ENCODE measurements around the gene SVEP1.
"Not testable (repeated sequence)": the region's sequence is repeated elsewhere in the genome, so short reads cannot be mapped to it uniquely, and the experiment has no call there.

SVEP1 gene

DNA sequence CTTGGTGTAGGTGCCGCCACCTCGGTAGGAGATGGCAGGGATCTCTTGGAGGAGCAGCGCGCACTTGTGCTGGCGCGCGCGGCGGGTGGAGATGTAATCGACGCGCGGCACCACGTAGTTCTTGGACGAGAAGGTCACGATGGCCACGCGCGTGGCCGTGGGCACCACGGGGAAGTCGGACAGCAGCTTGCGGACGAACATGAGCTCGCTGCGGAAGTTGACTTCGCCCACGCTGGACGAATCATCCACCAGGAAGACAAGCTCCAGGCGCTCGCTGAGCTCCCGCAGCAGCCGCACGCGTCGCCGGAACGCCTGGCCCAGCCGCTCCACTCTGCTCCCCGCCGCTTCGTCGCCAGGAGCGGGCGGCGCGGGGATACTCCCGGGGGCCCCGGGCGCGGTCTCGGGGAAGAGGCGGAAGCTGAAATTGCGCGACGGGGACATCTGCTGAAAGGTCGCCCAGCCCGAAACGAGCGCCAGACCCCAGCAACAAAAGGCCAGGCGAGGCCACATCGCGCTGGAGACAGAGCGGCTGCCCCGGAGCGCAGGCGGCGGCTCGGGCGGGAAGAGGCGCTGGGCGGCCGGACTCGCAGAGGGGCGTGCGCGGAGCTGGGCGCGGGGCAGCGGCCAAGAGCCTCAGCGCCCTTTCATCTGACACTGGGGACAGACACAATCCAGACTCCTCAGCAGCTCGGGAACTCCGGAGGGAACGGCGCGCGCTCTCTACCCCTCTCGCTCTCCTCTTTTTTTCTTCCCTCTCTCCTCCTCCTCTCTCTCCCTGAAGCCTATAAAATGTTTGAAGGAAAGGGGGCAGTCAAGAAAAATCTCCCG is at the start of gene SVEP1:
Gene SVEP1 (minus strand): TSS at position 708 of the 828 bp plus-strand sequence. CDS start 198 bp downstream, at position 510.
- DNase-seq, result peak; percentile 24

DNA sequence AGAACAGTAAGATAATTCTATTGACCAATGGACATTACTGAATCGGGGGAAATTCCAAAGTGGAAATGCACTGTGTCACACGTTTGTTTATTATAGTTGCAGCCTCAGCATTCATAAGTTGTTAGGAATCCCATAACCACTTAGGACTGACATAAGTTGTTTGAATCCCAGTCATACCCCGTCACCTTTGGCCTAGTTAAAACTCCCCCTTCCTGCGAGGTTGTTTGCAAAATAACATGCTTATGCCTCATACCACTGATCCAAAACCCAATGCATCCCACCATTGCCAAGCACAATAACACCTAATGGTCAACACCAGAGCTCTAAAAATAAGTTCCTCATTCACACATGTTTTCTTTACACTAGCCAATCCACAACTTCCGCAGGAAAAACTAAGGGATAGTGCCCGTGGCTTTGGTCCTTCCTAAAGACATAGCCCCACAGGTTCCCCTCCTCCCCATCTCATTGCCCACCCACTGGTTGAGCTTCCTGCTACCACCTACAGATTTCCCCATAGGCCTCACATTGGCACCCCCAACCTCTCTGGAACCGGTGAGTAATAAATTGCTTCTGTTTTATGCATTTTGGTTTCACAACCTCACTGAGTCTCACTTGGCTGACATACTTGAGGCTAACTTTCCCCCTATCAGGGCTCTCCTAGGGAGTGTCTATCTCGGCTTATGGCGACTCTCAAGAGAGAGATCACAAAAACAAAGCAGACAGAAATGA is 46.7 kb upstream of the SVEP1 start:
- no peak for DNase-seq

- peak; percentile 52 for DNase-seq
Measured at GRCh38 chr9:110623462-110624025, 44.0 kb upstream of the SVEP1 start.

DNA sequence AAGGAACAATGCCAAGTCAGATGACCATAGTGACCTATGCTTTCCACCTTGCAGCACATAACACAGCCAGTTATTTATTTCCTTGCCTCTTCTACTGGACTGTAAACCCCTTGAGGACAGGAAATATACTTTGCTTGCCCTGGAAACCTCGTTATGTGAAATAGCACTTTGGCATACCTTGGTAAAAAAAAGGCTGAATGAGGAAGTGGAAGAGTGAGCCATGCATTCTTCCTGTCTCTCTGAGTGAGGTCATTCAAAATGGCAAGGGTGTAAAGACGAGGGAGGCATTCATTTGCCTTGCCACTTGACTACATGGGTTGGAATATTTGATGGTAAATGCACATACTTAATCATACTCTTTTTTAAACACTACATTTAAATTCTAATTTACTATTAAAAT is 42.8 kb upstream of the SVEP1 start:
- DNase-seq, result no peak

DNA sequence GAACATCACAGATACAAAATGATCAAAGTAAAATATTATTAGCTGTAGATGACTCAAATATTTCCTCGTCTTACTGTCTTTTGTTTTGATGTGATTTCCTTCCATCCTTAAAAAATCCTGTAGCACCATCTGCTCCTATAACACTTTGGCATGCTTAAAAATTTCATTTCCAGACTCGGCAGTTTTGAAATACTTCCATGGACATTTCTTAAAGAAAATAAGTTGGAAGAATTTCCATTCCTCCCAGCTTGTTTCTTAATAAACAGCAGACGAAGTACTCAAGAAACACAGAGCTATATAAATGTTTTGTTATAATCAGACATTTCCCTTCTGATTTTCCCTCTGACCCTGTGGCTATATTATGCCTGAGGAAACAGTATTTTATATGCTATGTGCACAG is 41.2 kb upstream of the SVEP1 start:
- DNase-seq, result no peak

DNA sequence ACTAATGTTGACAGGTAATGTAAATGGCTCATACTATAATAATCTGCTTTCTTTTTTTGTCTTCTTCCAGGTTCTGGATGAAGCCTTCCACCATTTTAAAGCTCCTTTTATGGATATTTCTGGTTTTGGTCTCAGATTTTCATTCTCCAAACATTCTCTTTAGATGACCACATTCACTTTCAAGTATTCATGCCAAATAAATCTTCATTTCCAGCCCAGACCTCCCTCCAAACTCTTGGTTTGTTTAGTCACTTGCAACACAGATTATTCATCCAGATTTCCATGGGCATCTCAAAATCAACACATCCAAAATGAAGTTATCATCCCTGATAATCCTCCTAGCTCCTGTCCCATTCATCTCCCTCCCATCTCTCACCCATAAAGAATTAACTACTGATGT is 40.3 kb upstream of the SVEP1 start:
- no peak for DNase-seq

GRCh38 chr9:110615498-110615897 is 36.0 kb upstream of the SVEP1 start:
- DNase-seq, result no peak

DNA sequence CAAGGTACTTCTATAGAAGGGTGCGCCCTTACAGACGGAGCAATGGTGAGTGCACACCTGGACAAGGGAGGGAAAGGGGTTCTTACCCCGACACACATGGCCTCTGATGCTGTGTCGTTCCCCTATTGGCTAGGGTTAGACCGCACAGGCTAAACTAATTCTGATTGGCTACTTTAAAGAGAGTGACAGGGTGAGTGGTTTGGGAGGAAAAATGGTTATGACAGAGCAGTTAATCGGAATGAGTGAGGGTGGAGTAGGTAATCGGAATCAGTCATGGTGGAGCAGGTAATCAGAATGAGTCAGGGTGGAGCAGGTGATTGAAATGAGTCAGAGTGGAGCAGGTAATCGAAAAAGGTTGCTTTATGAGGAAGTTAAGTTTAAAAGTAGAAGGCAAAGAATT is 35.0 kb upstream of the SVEP1 start:
- DNase-seq, result not testable (repeated sequence)

DNA sequence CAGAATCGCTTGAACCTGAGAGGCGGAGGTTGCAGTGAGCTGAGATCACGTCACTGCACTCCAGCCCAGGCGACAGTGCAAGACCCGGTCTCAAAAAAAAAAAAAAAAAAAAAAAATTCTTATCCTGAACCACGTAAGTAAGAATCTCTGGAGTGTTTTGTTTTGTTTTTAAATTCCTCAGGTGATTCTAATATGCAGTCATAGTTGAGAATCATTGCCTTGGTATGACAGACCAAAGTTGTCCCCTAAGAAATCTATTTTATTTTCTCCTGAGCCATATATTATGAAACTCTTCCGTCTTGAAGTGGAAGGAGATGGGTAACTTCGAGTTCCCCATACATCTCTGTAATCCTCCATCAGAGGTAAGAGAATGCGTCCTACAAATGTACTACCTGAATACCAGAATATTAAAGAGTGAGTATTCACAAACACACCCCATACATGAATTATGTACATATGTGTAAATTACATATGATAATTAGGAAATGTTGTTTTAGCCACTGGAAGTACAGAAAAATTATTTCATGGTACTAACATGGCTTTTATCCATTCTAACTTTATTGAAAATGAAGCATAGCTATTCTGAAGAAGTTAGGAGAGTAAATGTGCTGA is 26.7 kb upstream of the SVEP1 start:
- DNase-seq, result no peak

DNA sequence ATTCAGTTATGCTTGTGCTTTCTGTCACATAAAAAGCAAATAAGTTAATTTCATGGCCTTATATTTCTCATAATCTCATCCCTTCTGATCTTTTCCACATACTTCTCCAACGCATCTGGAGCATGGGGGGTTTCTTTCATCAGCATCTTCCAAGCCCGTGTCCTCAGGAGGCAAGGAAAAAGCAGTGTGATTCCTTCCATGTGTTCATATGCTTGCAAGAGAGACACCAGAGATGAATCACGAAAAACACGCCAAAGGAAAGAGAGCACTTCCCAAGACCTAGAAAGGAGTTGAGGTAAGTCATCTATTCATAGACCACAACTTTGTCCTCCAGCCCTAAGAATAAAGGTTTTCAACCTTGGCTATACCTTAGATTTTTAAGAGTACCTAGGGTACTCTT is 26.0 kb upstream of the SVEP1 start:
- DNase-seq, result no peak

GRCh38 chr9:110604171-110604601 is 24.6 kb upstream of the SVEP1 start:
- no peak for DNase-seq

GRCh38 chr9:110602281-110602680 is 22.7 kb upstream of the SVEP1 start:
- peak; percentile 44 for DNase-seq

GRCh38 chr9:110601098-110601497 is 21.6 kb upstream of the SVEP1 start:
- peak; percentile 88 for DNase-seq

DNA sequence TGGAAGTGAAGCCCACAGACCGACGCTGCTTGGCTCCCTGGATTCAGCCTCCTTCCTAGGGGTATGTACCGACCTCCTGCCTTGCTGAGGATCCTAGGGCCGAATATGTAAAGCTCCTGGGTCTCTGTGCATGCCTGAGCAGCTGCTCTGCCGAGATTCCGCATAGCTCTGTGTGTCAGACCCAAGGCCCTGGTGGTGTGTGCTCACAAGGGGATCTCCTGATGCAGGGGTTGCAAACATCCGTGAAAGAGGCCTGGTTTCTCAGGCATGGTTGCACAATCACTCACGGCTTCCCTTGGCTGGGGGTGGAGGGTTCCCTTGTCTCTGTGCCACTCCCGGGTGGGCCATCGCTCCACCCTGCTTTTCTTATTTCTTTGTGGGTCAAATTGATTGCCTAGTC is 19.9 kb upstream of the SVEP1 start:
- DNase-seq, result no peak

- DNase-seq, result no peak
Measured at GRCh38 chr9:110592044-110592830, 12.7 kb upstream of the SVEP1 start.

- DNase-seq, result no peak
Measured at GRCh38 chr9:110591526-110591925, 12.0 kb upstream of the SVEP1 start.

GRCh38 chr9:110590816-110591215 is 11.3 kb upstream of the SVEP1 start:
- no peak for DNase-seq

GRCh38 chr9:110588296-110588695 is 8.8 kb upstream of the SVEP1 start:
- no peak for DNase-seq

DNA sequence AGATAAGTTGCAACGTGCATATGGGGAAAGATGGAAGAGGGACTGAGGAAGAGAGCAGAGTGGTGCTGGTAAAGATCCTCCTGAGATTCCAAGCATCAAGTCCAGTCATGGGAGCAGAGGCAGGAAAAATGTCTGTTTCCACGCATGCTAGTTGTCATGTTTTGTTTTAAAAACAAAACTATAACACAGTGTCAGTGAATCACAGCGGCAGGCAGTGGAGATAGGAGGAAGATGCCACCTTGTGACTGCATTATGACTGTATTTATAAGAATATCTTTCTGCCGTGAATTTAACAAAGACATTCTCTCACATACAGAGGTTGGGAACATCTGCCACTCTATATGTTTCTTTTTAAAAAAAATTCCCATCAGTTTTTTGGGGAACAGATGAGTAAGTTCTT is 3.7 kb upstream of the SVEP1 start:
- DNase-seq, result no peak

GRCh38 chr9:110582156-110582555 is 2.6 kb upstream of the SVEP1 start:
- DNase-seq, result no peak

DNA sequence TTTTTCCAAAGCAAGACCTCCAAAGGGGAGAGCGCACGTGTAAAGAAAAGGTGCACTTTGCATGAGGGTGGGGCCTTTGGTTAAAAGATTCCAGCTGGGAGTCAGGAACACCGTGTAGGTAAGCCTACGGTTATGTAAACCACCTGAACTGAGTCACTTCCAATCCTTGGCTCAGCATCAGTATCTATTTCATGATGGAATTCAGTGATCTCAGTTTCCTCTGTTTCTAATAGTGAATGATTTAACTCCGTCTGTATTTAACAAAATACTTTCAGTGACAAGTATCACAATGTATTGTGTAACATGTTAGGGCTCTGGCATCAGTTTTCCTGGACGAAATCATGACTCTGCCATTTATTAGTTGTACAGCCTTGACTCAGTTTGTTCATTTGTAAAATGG is 1.3 kb upstream of the SVEP1 start:
- no peak for DNase-seq

- DNase-seq, result no peak
Measured at GRCh38 chr9:110579862-110580219, 300 bp upstream of the SVEP1 start.

DNA sequence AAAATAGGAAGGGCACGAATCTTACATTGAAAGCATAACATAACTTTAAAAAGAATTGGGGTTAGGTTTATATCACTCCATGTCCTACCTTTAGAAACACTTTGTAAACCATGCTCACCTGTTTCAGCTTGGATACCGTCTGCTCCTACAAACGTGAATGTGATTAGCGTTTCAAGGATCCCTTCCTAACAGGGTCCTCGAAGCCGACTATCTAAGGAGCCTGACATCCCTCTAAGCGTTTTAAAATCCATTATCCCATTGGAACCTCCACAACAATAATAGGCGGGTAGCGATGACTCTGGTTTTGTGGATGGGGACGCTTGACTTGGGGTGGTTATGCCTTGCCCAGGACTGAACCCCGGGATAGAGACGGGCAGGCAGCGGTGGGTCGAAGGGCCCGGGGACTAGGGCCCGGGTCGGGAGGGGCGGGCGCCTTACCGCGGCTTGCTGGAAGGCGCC is 937 bp downstream of the SVEP1 start:
- no peak for DNase-seq

All from NCI-H2171 (cell line).